ENCODE measurements around the gene RNU6-1. TPM values are rescaled to one million over a fixed set of nuclear protein-coding genes. Genes with fewer than 3 reads are reported as not detected.

Gene RNU6-1
- total and polyA plus RNA-seq, 2 donors (not counting 3 experiments of a cell fraction or from before 2014, with no cell fraction given): not detected

DNA sequence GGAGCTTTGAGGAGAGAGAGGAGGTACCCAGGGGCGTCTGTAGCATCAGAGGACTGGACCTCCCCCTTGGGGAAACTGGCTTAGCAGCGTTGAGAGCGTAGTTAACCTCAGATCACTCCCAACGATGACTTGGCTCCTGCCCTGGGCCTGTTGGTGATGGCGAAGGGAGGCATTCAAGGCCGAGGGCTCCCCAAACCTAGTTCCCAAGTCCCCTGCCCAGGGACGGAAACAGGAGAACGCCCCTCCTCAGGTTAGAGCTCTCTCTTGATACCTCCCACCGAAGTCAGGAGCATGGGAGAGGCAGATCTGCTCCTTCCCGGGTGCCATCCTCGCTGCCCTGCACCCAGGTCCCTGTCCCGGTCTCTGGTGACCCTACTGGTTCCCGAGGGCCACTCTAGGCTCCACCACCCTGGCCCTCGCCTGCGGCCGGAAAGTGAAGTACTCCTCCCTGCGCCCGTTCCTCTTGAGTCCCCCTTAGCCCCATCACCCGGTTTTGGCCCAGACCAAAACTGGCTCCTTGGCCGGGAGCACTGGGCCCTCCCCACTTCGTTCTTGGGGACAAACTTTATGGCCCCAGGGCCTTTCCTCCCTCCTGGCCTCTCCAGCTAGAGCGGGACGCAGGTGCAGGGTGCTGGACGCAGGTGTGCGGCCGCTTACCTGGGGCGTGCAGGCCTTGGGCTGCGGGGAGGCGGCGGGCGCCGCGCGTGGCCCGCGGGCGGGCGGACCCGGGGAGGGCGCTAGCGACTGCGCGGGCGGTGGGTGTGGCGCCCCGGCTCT lies 17.1 kb downstream of the RNU6-1 start:
- no peak overlapping the region for H3K9ac ChIP-seq (replicated peaks; ENCODE audit: extremely low read depth, insufficient read depth, low read length)
- no peaks in the 10 kb centered on the region for H3K36me3 ChIP-seq (ENCODE audit: control insufficient read depth in 2 of 2, extremely low read depth in 1 of 2, insufficient read depth in 2 of 2, low read length in 2 of 2)
- H3K4me1 ChIP-seq (ENCODE audit: control insufficient read depth, extremely low read depth, insufficient read depth, low read length): peaks cover 2% of the 10 kb centered on the region
- H3K27me3 ChIP-seq (ENCODE audit: control insufficient read depth in 2 of 2, insufficient read depth in 2 of 2, low read length in 2 of 2): peaks cover 77 to 95% of the 10 kb centered on the region in 2 experiments
- no peak overlapping the region for H3K27ac ChIP-seq (ENCODE audit: insufficient read depth, low read depth, low read length)
- H3K79me2 ChIP-seq (ENCODE audit: control insufficient read depth, insufficient read depth, low read length): no peaks in the 10 kb centered on the region
- no TSS peak for BruUV-seq (replicated peaks)
- FAIRE-seq (no peak), DNase-seq (ENCODE audit: low read depth, low spot score) (no peak)
- no peaks in the 10 kb centered on the region for H3K9me1 ChIP-seq (replicated peaks; ENCODE audit: control insufficient read depth, extremely low read depth, insufficient read depth, low read length)
- no peak overlapping the region for H3K4me2 ChIP-seq (ENCODE audit: insufficient read depth, low read length)
- H2AFZ ChIP-seq (ENCODE audit: low read depth, low read length): no peak overlapping the region
- no peaks in the 10 kb centered on the region for H4K20me1 ChIP-seq (replicated peaks; ENCODE audit: control insufficient read depth, extremely low read depth, insufficient read depth, low read length)
- POLR2A ChIA-PET: no interaction called here
- TF ChIP-seq, protein P1, sequence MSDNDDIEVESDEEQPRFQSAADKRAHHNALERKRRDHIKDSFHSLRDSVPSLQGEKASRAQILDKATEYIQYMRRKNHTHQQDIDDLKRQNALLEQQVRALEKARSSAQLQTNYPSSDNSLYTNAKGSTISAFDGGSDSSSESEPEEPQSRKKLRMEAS (IDR thresholded peaks at IDR 0.05; ENCODE audit: insufficient read depth, insufficient read length): no peak
- TF ChIP-seq GATA2 (IDR thresholded peaks at IDR 0.05; ENCODE audit: insufficient read depth, insufficient read length, low read depth, low read length) (no peak), POLR2AphosphoS5 (IDR thresholded peaks at IDR 0.05; ENCODE audit: insufficient read depth, low read depth, low read length) (no peak), MYC (IDR thresholded peaks at IDR 0.05; ENCODE audit: low read depth, low read length) (no peak), JUN (IDR thresholded peaks at IDR 0.05; ENCODE audit: borderline replicate concordance, insufficient read depth, insufficient read length, low read depth) (no peak), FOS (IDR thresholded peaks at IDR 0.05; ENCODE audit: borderline replicate concordance, insufficient read depth, low read length) (no peak), CTCF (IDR thresholded peaks at IDR 0.05; ENCODE audit: extremely low read depth in 1 of 2, insufficient read depth in 1 of 2, low read depth in 1 of 2, low read length in 2 of 2) (no peak), EZH2 (IDR thresholded peaks at IDR 0.05; ENCODE audit: borderline replicate concordance, low read depth, low read length, severe bottlenecking) (no peak), POLR2A (IDR thresholded peaks at IDR 0.05; ENCODE audit: low read depth, low read length) (no peak)
- H3K4me3 ChIP-seq (replicated peaks in 1 of 3; ENCODE audit: insufficient read depth in 1 of 3, low read depth in 1 of 3, low read length in 3 of 3): no peak overlapping the region
- dilution Hi-C loops (cut with MboI; ENCODE audit: extremely low pct_ligation_motif_present, low sequenced_read_pairs) (no loop called here), intact Hi-C loops (cut with micrococcal nuclease) (no loop called here)
- no peaks in the 10 kb centered on the region for H3K9me3 ChIP-seq (replicated peaks; ENCODE audit: control insufficient read depth, insufficient read depth, low read length)
- CTCF ChIA-PET: no interaction called here

All from endothelial cell of umbilical vein (primary cell).